RWPE2 (cell line): ENCODE data around the gene ZCCHC7.

Experiments
- ATAC-seq: fragments of 200-7000 bp; cut with Tn5 transposase; 3 replicates; pipeline ENCODE4 v1.9.1; 2021; ENCODE audit warnings: low read depth
- DNase-seq: peaks from one replicate; pipeline ENCODE4 v3.0.0-alpha.2; 2020; ENCODE audit warnings: low spot score
- H3K27ac ChIP-seq: fragments of 450-650 bp; 2 replicates; pipeline ENCODE4 v1.5.1; 2017; ENCODE audit warnings: mild to moderate bottlenecking; ENCODE audit not compliant: poor library complexity, severe bottlenecking
- H3K27me3 ChIP-seq: fragments of 250-450 bp; sonication (Bioruptor Pico); 2 replicates; pipeline ENCODE4 v1.5.1; 2021; ENCODE audit warnings: mild to moderate bottlenecking, moderate library complexity; ENCODE audit not compliant: insufficient read depth, poor library complexity, severe bottlenecking
- H3K36me3 ChIP-seq: fragments of 250-450 bp; sonication (Bioruptor Pico); 2 replicates; pipeline ENCODE4 v1.5.1; 2020; ENCODE audit warnings: low read depth, mild to moderate bottlenecking, moderate library complexity
- H3K4me1 ChIP-seq: fragments of 250-450 bp; sonication (Bioruptor Pico); 2 replicates; pipeline ENCODE4 v1.5.1; 2021; ENCODE audit warnings: mild to moderate bottlenecking, moderate library complexity; ENCODE audit not compliant: insufficient read depth, poor library complexity, severe bottlenecking
- H3K4me3 ChIP-seq: fragments of 250-450 bp; sonication (Bioruptor Pico); 2 replicates; pipeline ENCODE4 v1.5.1; 2021; ENCODE audit warnings: mild to moderate bottlenecking, moderate library complexity; ENCODE audit not compliant: severe bottlenecking
- H3K9me3 ChIP-seq: fragments of 250-450 bp; sonication (Bioruptor Pico); 2 replicates; pipeline ENCODE4 v1.5.1; 2021; ENCODE audit warnings: mild to moderate bottlenecking, moderate library complexity; ENCODE audit not compliant: severe bottlenecking
- CTCF ChIP-seq: fragments of 450-650 bp; IDR thresholded peaks from one replicate; pipeline ENCODE4 v1.5.1; 2017; ENCODE audit warnings: mild to moderate bottlenecking, moderate library complexity; ENCODE audit not compliant: poor library complexity, severe bottlenecking

Gene ZCCHC7

GRCh38 chr9:37246826-37247225 lies 126.5 kb downstream of the ZCCHC7 start:
- H3K9me3 ChIP-seq: no peaks in the 10 kb centered on the region
- no peak for TF ChIP-seq CTCF
- no peaks in the 10 kb centered on the region for H3K27me3 ChIP-seq
- H3K4me3 ChIP-seq: no peak overlapping the region
- ATAC-seq: no peak
- no peaks in the 10 kb centered on the region; the same call in 1 of the 2 replicates for H3K36me3 ChIP-seq
- no peaks in the 10 kb centered on the region for H3K4me1 ChIP-seq
- no peak for DNase-seq
- H3K27ac ChIP-seq: no peak overlapping the region

DNA sequence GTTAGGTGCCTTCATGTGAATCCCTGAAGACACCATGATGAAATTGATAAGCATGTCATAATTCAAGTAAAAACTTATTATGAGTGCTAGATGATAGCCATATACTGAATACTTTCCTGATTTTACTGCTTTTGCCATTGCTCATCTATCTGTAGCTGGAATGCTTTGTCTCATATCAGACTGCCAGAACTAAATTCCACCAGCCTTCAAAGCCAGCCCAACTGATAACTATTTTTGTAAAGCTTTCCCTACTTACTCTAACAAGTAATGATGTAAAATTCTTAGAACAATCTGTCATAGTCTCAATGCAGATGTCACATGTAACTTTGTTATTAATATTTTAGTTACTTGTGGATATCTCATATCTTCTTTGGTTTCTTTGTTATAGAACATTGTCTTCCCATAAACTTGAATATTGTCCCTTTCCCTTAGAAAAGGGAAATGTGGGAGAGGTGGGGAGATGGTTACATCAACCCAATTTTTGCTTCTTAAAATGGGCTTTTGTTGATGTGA lies 128.3 kb downstream of the ZCCHC7 start:
- Histone ChIP-seq H3K27ac (no peak overlapping the region), H3K4me1 (no peaks in the 10 kb centered on the region), H3K4me3 (no peak overlapping the region), H3K27me3 (no peaks in the 10 kb centered on the region), H3K36me3 (peaks cover 5% of the 10 kb centered on the region), H3K9me3 (no peaks in the 10 kb centered on the region)
- ATAC-seq (no peak), DNase-seq (no peak)
- TF ChIP-seq CTCF: no peak

DNA sequence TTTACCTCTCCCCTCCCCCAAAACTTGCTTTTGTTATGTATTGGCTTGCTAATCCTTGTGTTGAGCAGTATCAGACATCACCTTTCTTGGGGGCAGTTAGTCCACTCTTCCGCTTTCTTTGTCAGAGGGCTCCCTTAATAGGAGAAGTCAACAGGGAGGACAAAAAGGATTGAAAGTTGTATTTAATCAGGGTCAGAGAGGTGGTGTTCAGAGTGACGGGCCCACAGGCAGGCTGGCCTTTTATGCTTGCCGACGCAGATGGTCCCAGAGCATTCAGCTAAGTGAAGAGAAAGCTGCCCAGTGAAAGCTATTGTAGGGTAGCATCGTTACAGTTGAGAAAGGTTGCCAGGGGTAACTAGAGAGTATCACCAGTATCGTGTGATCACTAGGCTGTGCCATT lies 131.1 kb downstream of the ZCCHC7 start:
- no peaks in the 10 kb centered on the region for H3K27me3 ChIP-seq
- no peak overlapping the region for H3K27ac ChIP-seq
- H3K4me1 ChIP-seq: no peaks in the 10 kb centered on the region
- H3K4me3 ChIP-seq: no peak overlapping the region
- ATAC-seq (no peak), DNase-seq (no peak)
- H3K9me3 ChIP-seq: no peaks in the 10 kb centered on the region
- peaks cover 9% of the 10 kb centered on the region for H3K36me3 ChIP-seq
- no peak for TF ChIP-seq CTCF

- no peak overlapping the region for H3K4me3 ChIP-seq
- H3K36me3 ChIP-seq: peaks cover 9% of the 10 kb centered on the region
- DNase-seq: no peak
- no peaks in the 10 kb centered on the region for H3K27me3 ChIP-seq
- H3K4me1 ChIP-seq: no peaks in the 10 kb centered on the region
- no peak overlapping the region for H3K27ac ChIP-seq
- no peaks in the 10 kb centered on the region for H3K9me3 ChIP-seq
- TF ChIP-seq CTCF: no peak
- no peak for ATAC-seq
Observed at GRCh38 chr9:37253377-37253937, 133.1 kb downstream of the ZCCHC7 start.

GRCh38 chr9:37255187-37255586 lies 134.8 kb downstream of the ZCCHC7 start:
- no peak for DNase-seq
- TF ChIP-seq CTCF: no peak
- no peaks in the 10 kb centered on the region for H3K27me3 ChIP-seq
- no peak overlapping the region for H3K4me3 ChIP-seq
- no peak for ATAC-seq
- no peaks in the 10 kb centered on the region for H3K4me1 ChIP-seq
- no peaks in the 10 kb centered on the region for H3K9me3 ChIP-seq
- H3K27ac ChIP-seq: no peak overlapping the region
- peaks cover 9% of the 10 kb centered on the region for H3K36me3 ChIP-seq
